A673 (cell line): ENCODE measurements around the gene LMF2. TPM values are rescaled to one million over a fixed set of nuclear protein-coding genes. Genes with fewer than 3 reads are reported as not detected.
A peak's percentile ranks its signal among the peaks of the same experiment; 100 is the strongest.

Experiments
- BruUV-seq: library from RNA; stranded (reverse); fragments of 400-500 nt; replicated peaks from 2 replicates; lab custom pipeline; 2021; lab: Mats Ljungman, UMichigan
- CTCF ChIA-PET: fragments of 300-600 bp; sonication (Branson Sonifier 250); formaldehyde crosslinking; loops from one replicate; lab custom pipeline; 2022; ENCODE audit warnings: antibody characterized with exemption; lab: Charles Lee
- POLR2A ChIA-PET: fragments of 300-600 bp; sonication (Branson Sonifier 250); formaldehyde crosslinking; loops from one replicate; lab custom pipeline; 2022; ENCODE audit warnings: antibody characterized with exemption; ENCODE audit not compliant: low non-redundant PET; lab: Charles Lee
- DNase-seq: peaks from one replicate; pipeline ENCODE4 v3.0.0-alpha.2; 2015; ENCODE audit warnings: low spot score
- H3K27ac ChIP-seq: fragments of 200-600 bp; sonication (generic); 2 replicates; pipeline ENCODE4 v1.5.1; 2016; ENCODE audit warnings: mixed run types, low read depth, mild to moderate bottlenecking, mixed read lengths, antibody characterized with exemption, low read length; ENCODE audit not compliant: poor library complexity, severe bottlenecking
- H3K27me3 ChIP-seq: fragments of 200-600 bp; sonication (generic); replicated peaks from 2 replicates; pipeline ENCODE4 v1.6.1; 2017; ENCODE audit warnings: mixed run types, low read depth, mild to moderate bottlenecking, mixed read lengths, antibody characterized with exemption, low read length; ENCODE audit not compliant: insufficient read depth, poor library complexity
- H3K36me3 ChIP-seq: fragments of 200-600 bp; sonication (generic); 2 replicates; pipeline ENCODE4 v1.6.1; 2016; ENCODE audit warnings: mixed run types, mild to moderate bottlenecking, mixed read lengths, antibody characterized with exemption, low read length; ENCODE audit not compliant: insufficient read depth, poor library complexity, severe bottlenecking
- H3K4me1 ChIP-seq: fragments of 200-600 bp; sonication (generic); 2 replicates; pipeline ENCODE4 v1.6.1; 2017; ENCODE audit warnings: mixed run types, mild to moderate bottlenecking, mixed read lengths, antibody characterized with exemption, low read length; ENCODE audit not compliant: insufficient read depth, poor library complexity, severe bottlenecking
- H3K4me3 ChIP-seq: fragments of 200-600 bp; sonication (generic); 2 replicates; pipeline ENCODE4 v1.5.1; 2016; ENCODE audit warnings: low read depth, mixed run types, mild to moderate bottlenecking, mixed read lengths, low read length; ENCODE audit not compliant: poor library complexity, severe bottlenecking
- H3K9me3 ChIP-seq: fragments of 200-600 bp; sonication (generic); 2 replicates; pipeline ENCODE4 v1.6.1; 2016; ENCODE audit warnings: mixed run types, low read depth, mild to moderate bottlenecking, mixed read lengths, antibody characterized with exemption, low read length; ENCODE audit not compliant: poor library complexity, severe bottlenecking
- CTCF ChIP-seq: fragments of 300-800, 200-600 bp; sonication (generic); conservative IDR thresholded peaks from 2 replicates; pipeline ENCODE4 v1.5.1; 2017; ENCODE audit warnings: low read depth, mild to moderate bottlenecking, antibody characterized with exemption, low read length, moderate library complexity, mixed read lengths
- EZH2 ChIP-seq: fragments of 200-600 bp; sonication (generic); IDR thresholded peaks from 2 replicates; pipeline ENCODE4 v1.6.1; 2017; ENCODE audit warnings: borderline replicate concordance, low read depth, mild to moderate bottlenecking, mixed read lengths, antibody characterized with exemption, low read length; ENCODE audit not compliant: poor library complexity, severe bottlenecking
- intact Hi-C: fragments of 100-400 bp; cut with micrococcal nuclease; formaldehyde crosslinking; loops from one replicate; pipeline ENCODE4 v1.10.0; 2022; ENCODE audit not compliant: unreplicated experiment
- total RNA-seq: library from RNA; stranded (reverse); gene quantifications from 2 replicates; pipeline ENCODE4 v1.2.3, GENCODE V29; 2021

LMF2 gene
- total RNA-seq, 1 experiment from 2014 or later: 79.2 TPM

GRCh38 chr22:50546326-50547262 is 39.1 kb upstream of the LMF2 start:
- POLR2A ChIA-PET: no interaction called here
- CTCF ChIA-PET: no interaction called here
- Histone ChIP-seq H3K4me1 (peaks cover 10% of the 10 kb centered on the region), H3K27ac (peak overlapping the region; percentile 42), H3K9me3 (no peaks in the 10 kb centered on the region), H3K27me3 (no peaks in the 10 kb centered on the region), H3K4me3 (no peak overlapping the region), H3K36me3 (no peaks in the 10 kb centered on the region)
- DNase-seq: no peak
- intact Hi-C loops: loop anchor here (10.0 kb wide), 1 partner anchor 58 kb away; the partner anchor contains the start of gene MAPK8IP2
- BruUV-seq: no TSS peak
- TF ChIP-seq CTCF: no peak
- no peak for TF ChIP-seq EZH2

- BruUV-seq: no TSS peak
- TF ChIP-seq EZH2 (no peak), CTCF (no peak)
- Histone ChIP-seq H3K27ac (peak within 1 kb of the TSS; percentile 42), H3K9me3 (no peaks in the 10 kb centered on the region), H3K4me3 (no peak within 1 kb of the TSS), H3K4me1 (peaks cover 13% of the 10 kb centered on the region), H3K36me3 (no peaks in the 10 kb centered on the region), H3K27me3 (no peaks in the 10 kb centered on the region)
- POLR2A ChIA-PET: no interaction called here
- DNase-seq: peak; percentile 39
- CTCF ChIA-PET: interaction anchor here (0.7 kb wide), 1 partner anchor 17 kb away, joined by 4 read pairs; the partner anchor contains the start of gene SYCE3
- intact Hi-C loops: loop anchor here (10.0 kb wide), 1 partner anchor 59 kb away; the partner anchor contains the start of gene MAPK8IP2
Observed at GRCh38 chr22:50545522-50546325, 38.2 kb upstream of the LMF2 start, which contains the start of gene KLHDC7B. Gene KLHDC7B (plus strand): TSS chr22:50545899. CDS start chr22:50546244, 345 bp downstream.

GRCh38 chr22:50544746-50545253 is 37.3 kb upstream of the LMF2 start:
- TF ChIP-seq CTCF (no peak), EZH2 (no peak)
- BruUV-seq: no TSS peak
- CTCF ChIA-PET: no interaction called here

More at GRCh38 chr22:50544746-50545253, 37.3 kb upstream of the LMF2 start:
- intact Hi-C loops: loop anchor here (10.0 kb wide), 1 partner anchor 60 kb away; the partner anchor contains the start of gene MAPK8IP2
- no peak overlapping the region for H3K27ac ChIP-seq
- no peak for DNase-seq
- H3K36me3 ChIP-seq: no peaks in the 10 kb centered on the region
- H3K4me1 ChIP-seq: peaks cover 23% of the 10 kb centered on the region
- H3K4me3 ChIP-seq: peak overlapping the region; percentile 18
- no peaks in the 10 kb centered on the region for H3K9me3 ChIP-seq
- POLR2A ChIA-PET: no interaction called here
- H3K27me3 ChIP-seq: no peaks in the 10 kb centered on the region
